Measurements from ENCODE around the gene ACTRT2.

- TF ChIP-seq CTCF (conservative IDR thresholded peaks at IDR 0.05; ENCODE audit: low read depth, low read length) (no peak), EZH2 (IDR thresholded peaks at IDR 0.05; ENCODE audit: borderline replicate concordance, low read depth, low read length, poor library complexity, severe bottlenecking) (no peak)
Measured at GRCh38 chr1:3022511-3022973, 1.3 kb downstream of the ACTRT2 start.
